Measurements from ENCODE around the gene FMN2. TPM values are rescaled to one million over a fixed set of nuclear protein-coding genes. Genes with fewer than 3 reads are reported as not detected.

FMN2 gene
- total RNA-seq, 1 experiment from 2014 or later = 4.6 TPM

- ChIA-PET POLR2A (ENCODE audit: unreplicated experiment) (no interaction called here), CTCF (no interaction called here)
- Histone ChIP-seq H3K27me3 (ENCODE audit: low read length) (no peaks in the 10 kb centered on the region), H3K9ac (ENCODE audit: low read length) (no peak overlapping the region), H3K9me2 (replicated peaks; ENCODE audit: low read length) (no peaks in the 10 kb centered on the region), H3K4me2 (ENCODE audit: low read length) (no peak overlapping the region), H3K9me3 (ENCODE audit: low read length) (no peaks in the 10 kb centered on the region), H2AFZ (ENCODE audit: low read length) (no peak overlapping the region), H3K4me1 (ENCODE audit: insufficient read depth, low read length) (peaks cover 6% of the 10 kb centered on the region; the same call in 1 of the 2 replicates), H3K36me3 (ENCODE audit: low read depth, low read length) (no peaks in the 10 kb centered on the region), H4K20me1 (ENCODE audit: low read length) (no peaks in the 10 kb centered on the region), H3K79me2 (ENCODE audit: low read length) (no peaks in the 10 kb centered on the region), H3K4me3 (ENCODE audit: low read length) (no peak overlapping the region), H3F3A (ENCODE audit: low read length, unreplicated experiment) (no peaks in the 10 kb centered on the region), H3K27ac (ENCODE audit: low read length) (no peak overlapping the region)
- DNase-seq = no peak
- BruUV-seq (replicated peaks) = no TSS peak
- ATAC-seq = no peak
- intact Hi-C loops (cut with micrococcal nuclease) = no loop called here
- no peak for TF ChIP-seq EZH2phosphoT487 (IDR thresholded peaks at IDR 0.05; ENCODE audit: borderline replicate concordance, low read length)
- no peak for TF ChIP-seq CTCF (conservative IDR thresholded peaks at IDR 0.05; ENCODE audit: low read depth, low read length)
- TF ChIP-seq EZH2 (IDR thresholded peaks at IDR 0.05; ENCODE audit: low read length, unreplicated experiment) = no peak
These were observed 374.8 kb downstream of the FMN2 start for GRCh38 chr1:240466509-240466908.

GRCh38 chr1:240467895-240468294, 376.2 kb downstream of the FMN2 start:
- TF ChIP-seq CTCF (conservative IDR thresholded peaks at IDR 0.05; ENCODE audit: low read depth, low read length) (no peak), EZH2 (IDR thresholded peaks at IDR 0.05; ENCODE audit: low read length, unreplicated experiment) (no peak), EZH2phosphoT487 (IDR thresholded peaks at IDR 0.05; ENCODE audit: borderline replicate concordance, low read length) (no peak)
- no peak overlapping the region for H3K27ac ChIP-seq (ENCODE audit: low read length)
- no peaks in the 10 kb centered on the region for H3K9me2 ChIP-seq (replicated peaks; ENCODE audit: low read length)
- no peaks in the 10 kb centered on the region for H3F3A ChIP-seq (ENCODE audit: low read length, unreplicated experiment)
- ChIA-PET CTCF (no interaction called here), POLR2A (ENCODE audit: unreplicated experiment) (no interaction called here)
- no peak for ATAC-seq
- H3K9ac ChIP-seq (ENCODE audit: low read length) = no peak overlapping the region
- no TSS peak for BruUV-seq (replicated peaks)
- H3K27me3 ChIP-seq (ENCODE audit: low read length) = no peaks in the 10 kb centered on the region
- no peaks in the 10 kb centered on the region for H3K79me2 ChIP-seq (ENCODE audit: low read length)
- H3K4me3 ChIP-seq (ENCODE audit: low read length) = no peak overlapping the region
- no peak overlapping the region for H3K4me2 ChIP-seq (ENCODE audit: low read length)
- H4K20me1 ChIP-seq (ENCODE audit: low read length) = no peaks in the 10 kb centered on the region
- no peaks in the 10 kb centered on the region for H3K36me3 ChIP-seq (ENCODE audit: low read depth, low read length)
- intact Hi-C loops (cut with micrococcal nuclease) = no loop called here
- H2AFZ ChIP-seq (ENCODE audit: low read length) = no peak overlapping the region
- no peaks in the 10 kb centered on the region for H3K9me3 ChIP-seq (ENCODE audit: low read length)
- no peak for DNase-seq
- H3K4me1 ChIP-seq (ENCODE audit: insufficient read depth, low read length) = peaks cover 6% of the 10 kb centered on the region; the same call in 1 of the 2 replicates

GRCh38 chr1:240468656-240469055, 377.0 kb downstream of the FMN2 start:
- Histone ChIP-seq H3F3A (ENCODE audit: low read length, unreplicated experiment) (no peaks in the 10 kb centered on the region), H3K4me3 (ENCODE audit: low read length) (no peak overlapping the region), H3K4me2 (ENCODE audit: low read length) (no peak overlapping the region), H3K9me2 (replicated peaks; ENCODE audit: low read length) (no peaks in the 10 kb centered on the region), H3K79me2 (ENCODE audit: low read length) (no peaks in the 10 kb centered on the region), H3K9ac (ENCODE audit: low read length) (no peak overlapping the region), H2AFZ (ENCODE audit: low read length) (no peak overlapping the region), H3K27ac (ENCODE audit: low read length) (no peak overlapping the region), H3K36me3 (ENCODE audit: low read depth, low read length) (no peaks in the 10 kb centered on the region), H4K20me1 (ENCODE audit: low read length) (no peaks in the 10 kb centered on the region), H3K9me3 (ENCODE audit: low read length) (no peaks in the 10 kb centered on the region), H3K27me3 (ENCODE audit: low read length) (no peaks in the 10 kb centered on the region), H3K4me1 (ENCODE audit: insufficient read depth, low read length) (peaks cover 4% of the 10 kb centered on the region; the same call in 1 of the 2 replicates)
- DNase-seq (no peak), ATAC-seq (no peak)
- ChIA-PET POLR2A (ENCODE audit: unreplicated experiment) (no interaction called here), CTCF (no interaction called here)
- TF ChIP-seq EZH2phosphoT487 (IDR thresholded peaks at IDR 0.05; ENCODE audit: borderline replicate concordance, low read length) (no peak), EZH2 (IDR thresholded peaks at IDR 0.05; ENCODE audit: low read length, unreplicated experiment) (no peak), CTCF (conservative IDR thresholded peaks at IDR 0.05; ENCODE audit: low read depth, low read length) (no peak)
- no TSS peak for BruUV-seq (replicated peaks)
- intact Hi-C loops (cut with micrococcal nuclease) = no loop called here

All from PC-3 (cell line).